Kidney epithelial cell (primary cell): ENCODE data around the gene ZNF480. TPM values are rescaled to one million over a fixed set of nuclear protein-coding genes. Genes with fewer than 3 reads are reported as not detected.
A peak's percentile ranks its signal among the peaks of the same experiment; 100 is the strongest.
"Not testable (repeated sequence)": the region's sequence is repeated elsewhere in the genome, so short reads cannot be mapped to it uniquely, and the experiment has no call there.

Source experiments
- DNase-seq: peaks from one replicate; pipeline ENCODE4 v3.0.0-alpha.2; 2010; ENCODE audit warnings: low read depth
- H3K27me3 ChIP-seq: 2 replicates; pipeline ENCODE4 v1.6.0; 2011; ENCODE audit warnings: low read length; ENCODE audit not compliant: control insufficient read depth, insufficient read depth
- H3K36me3 ChIP-seq: 2 replicates; pipeline ENCODE4 v1.5.1; 2011; ENCODE audit warnings: low read length; ENCODE audit not compliant: control insufficient read depth, insufficient read depth
- H3K4me3 ChIP-seq: 2 replicates; pipeline ENCODE4 v1.5.1; 2011; ENCODE audit warnings: low read depth, mild to moderate bottlenecking, control low read depth, low read length
- total RNA-seq: library from RNA; depleted of rRNA; stranded (reverse); fragments of >200 nt; gene quantifications from 2 replicates; pipeline ENCODE4 v1.2.3, GENCODE V29; 2015
- TF ChIP-seq, protein P1 (sequence below): IDR thresholded peaks from 2 replicates; pipeline ENCODE4 v1.5.1; 2011; ENCODE audit warnings: mild to moderate bottlenecking, moderate library complexity, low read length, control low read depth, inconsistent platforms; ENCODE audit not compliant: insufficient read depth, poor library complexity, severe bottlenecking

ZNF480 gene
- total RNA-seq, 1 donor from 2014 or later, result 8.0 TPM

- DNase-seq, result no peak
- TF ChIP-seq, protein P1, sequence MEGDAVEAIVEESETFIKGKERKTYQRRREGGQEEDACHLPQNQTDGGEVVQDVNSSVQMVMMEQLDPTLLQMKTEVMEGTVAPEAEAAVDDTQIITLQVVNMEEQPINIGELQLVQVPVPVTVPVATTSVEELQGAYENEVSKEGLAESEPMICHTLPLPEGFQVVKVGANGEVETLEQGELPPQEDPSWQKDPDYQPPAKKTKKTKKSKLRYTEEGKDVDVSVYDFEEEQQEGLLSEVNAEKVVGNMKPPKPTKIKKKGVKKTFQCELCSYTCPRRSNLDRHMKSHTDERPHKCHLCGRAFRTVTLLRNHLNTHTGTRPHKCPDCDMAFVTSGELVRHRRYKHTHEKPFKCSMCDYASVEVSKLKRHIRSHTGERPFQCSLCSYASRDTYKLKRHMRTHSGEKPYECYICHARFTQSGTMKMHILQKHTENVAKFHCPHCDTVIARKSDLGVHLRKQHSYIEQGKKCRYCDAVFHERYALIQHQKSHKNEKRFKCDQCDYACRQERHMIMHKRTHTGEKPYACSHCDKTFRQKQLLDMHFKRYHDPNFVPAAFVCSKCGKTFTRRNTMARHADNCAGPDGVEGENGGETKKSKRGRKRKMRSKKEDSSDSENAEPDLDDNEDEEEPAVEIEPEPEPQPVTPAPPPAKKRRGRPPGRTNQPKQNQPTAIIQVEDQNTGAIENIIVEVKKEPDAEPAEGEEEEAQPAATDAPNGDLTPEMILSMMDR, result no peak
- no peaks in the 10 kb centered on the region for H3K27me3 ChIP-seq
- peaks cover 1% of the 10 kb centered on the region for H3K36me3 ChIP-seq
- H3K4me3 ChIP-seq, result no peak overlapping the region
Observed at GRCh38 chr19:52291781-52292180, 5.2 kb upstream of the ZNF480 start.

- not testable (repeated sequence) for H3K27me3 ChIP-seq, H3K4me3 ChIP-seq, DNase-seq, H3K36me3 ChIP-seq
Observed at GRCh38 chr19:52292946-52293345, 4.0 kb upstream of the ZNF480 start.

- DNase-seq, result no peak
- TF ChIP-seq, protein P1, result no peak
- H3K4me3 ChIP-seq, result peak overlapping the region; percentile 71
- H3K36me3 ChIP-seq, result peaks cover 2% of the 10 kb centered on the region
- H3K27me3 ChIP-seq, result no peaks in the 10 kb centered on the region
Observed at GRCh38 chr19:52296400-52296772, 583 bp upstream of the ZNF480 start.

GRCh38 chr19:52297601-52298364 lies 814 bp downstream of the ZNF480 start:
- no peaks in the 10 kb centered on the region for H3K27me3 ChIP-seq
- TF ChIP-seq, protein P1, result no peak
- peaks cover 3% of the 10 kb centered on the region for H3K36me3 ChIP-seq
- DNase-seq, result no peak
- H3K4me3 ChIP-seq, result peak overlapping the region; percentile 71

GRCh38 chr19:52307275-52307674 lies 10.3 kb downstream of the ZNF480 start:
- peaks cover 3% of the 10 kb centered on the region for H3K36me3 ChIP-seq
- H3K4me3 ChIP-seq, result no peak overlapping the region
- TF ChIP-seq, protein P1, result no peak
- no peak for DNase-seq
- H3K27me3 ChIP-seq, result no peaks in the 10 kb centered on the region

GRCh38 chr19:52322429-52322828 lies 25.5 kb downstream of the ZNF480 start:
- TF ChIP-seq, protein P1, result no peak
- Histone ChIP-seq H3K36me3 (no peaks in the 10 kb centered on the region), H3K27me3 (no peaks in the 10 kb centered on the region), H3K4me3 (no peak overlapping the region)
- DNase-seq, result no peak
